ENCODE data around the gene CD93.

- no peak for TF ChIP-seq CTCF (IDR thresholded peaks at IDR 0.05; ENCODE audit: low read depth, low read length, missing input control)
- no peak for TF ChIP-seq ATF3 (IDR thresholded peaks at IDR 0.05)
- TF ChIP-seq MAX (IDR thresholded peaks at IDR 0.05): no peak
- no peak for TF ChIP-seq YY1 (IDR thresholded peaks at IDR 0.05)
- no peak for TF ChIP-seq JUND (IDR thresholded peaks at IDR 0.05)
- no peak for TF ChIP-seq SP1 (IDR thresholded peaks at IDR 0.05)
- no peak for TF ChIP-seq HNF4A (conservative IDR thresholded peaks at IDR 0.05)
- no peak for TF ChIP-seq ZBTB33 (IDR thresholded peaks at IDR 0.05)
- TF ChIP-seq RXRA (IDR thresholded peaks at IDR 0.05): no peak
- no peak for TF ChIP-seq REST (IDR thresholded peaks at IDR 0.05)
- TF ChIP-seq NR2F2 (IDR thresholded peaks at IDR 0.05): no peak
- TF ChIP-seq TAF1 (conservative IDR thresholded peaks at IDR 0.05): no peak
These were observed 35.0 kb upstream of the CD93 start for GRCh38 chr20:23120936-23121750.
